WTC11 (cell line): ENCODE results near the gene AMPD3. TPM values are rescaled to one million over a fixed set of nuclear protein-coding genes. Genes with fewer than 3 reads are reported as not detected.
A peak's percentile ranks its signal among the peaks of the same experiment; 100 is the strongest.

Experiments
- ATF1 ChIP-seq: sonication (generic); formaldehyde crosslinking; IDR thresholded peaks from 2 replicates; pipeline ENCODE4 v1.8.1; 2023; ENCODE audit warnings: mild to moderate bottlenecking, moderate library complexity, missing genetic modification reagents
- CBFB ChIP-seq: sonication (generic); formaldehyde crosslinking; IDR thresholded peaks from 2 replicates; pipeline ENCODE4 v1.8.1; 2022; ENCODE audit warnings: mild to moderate bottlenecking, low read depth, missing genetic modification reagents
- CREM ChIP-seq: sonication (generic); formaldehyde crosslinking; IDR thresholded peaks from 2 replicates; pipeline ENCODE4 v1.8.1; 2022; ENCODE audit warnings: mild to moderate bottlenecking, missing genetic modification reagents, moderate library complexity
- ETV6 ChIP-seq: sonication (generic); formaldehyde crosslinking; IDR thresholded peaks from 2 replicates; pipeline ENCODE4 v1.8.1; 2022; ENCODE audit warnings: mild to moderate bottlenecking, missing genetic modification reagents
- FOXK1 ChIP-seq: sonication (generic); formaldehyde crosslinking; IDR thresholded peaks from 2 replicates; pipeline ENCODE4 v1.8.0; 2022; ENCODE audit warnings: mild to moderate bottlenecking, moderate library complexity, missing genetic modification reagents
- FOXP1 ChIP-seq: sonication (generic); formaldehyde crosslinking; IDR thresholded peaks from 2 replicates; pipeline ENCODE4 v1.8.0; 2022; ENCODE audit warnings: missing genetic modification reagents, mild to moderate bottlenecking, moderate library complexity, borderline replicate concordance
- GABPB1 ChIP-seq: sonication (generic); formaldehyde crosslinking; IDR thresholded peaks from 2 replicates; pipeline ENCODE4 v1.8.1; 2023; ENCODE audit warnings: mild to moderate bottlenecking, missing genetic modification reagents
- IRF2 ChIP-seq: sonication (generic); formaldehyde crosslinking; IDR thresholded peaks from 2 replicates; pipeline ENCODE4 v1.8.0; 2022; ENCODE audit warnings: low read depth, missing genetic modification reagents, borderline replicate concordance
- JUN ChIP-seq: sonication (generic); formaldehyde crosslinking; IDR thresholded peaks from 2 replicates; pipeline ENCODE4 v1.8.0; 2023; ENCODE audit warnings: mild to moderate bottlenecking, missing genetic modification reagents
- SMAD3 ChIP-seq: sonication (generic); formaldehyde crosslinking; IDR thresholded peaks from 2 replicates; pipeline ENCODE4 v1.8.0; 2022; ENCODE audit warnings: missing genetic modification reagents, mild to moderate bottlenecking, borderline replicate concordance
- SMAD4 ChIP-seq: sonication (generic); formaldehyde crosslinking; IDR thresholded peaks from 2 replicates; pipeline ENCODE4 v1.8.0; 2022; ENCODE audit warnings: mild to moderate bottlenecking, missing genetic modification reagents
- TCF7 ChIP-seq: sonication (generic); formaldehyde crosslinking; IDR thresholded peaks from 2 replicates; pipeline ENCODE4 v1.8.0; 2022; ENCODE audit warnings: mild to moderate bottlenecking, low read depth, missing genetic modification reagents, moderate library complexity
- ZNF121 ChIP-seq: sonication (generic); formaldehyde crosslinking; IDR thresholded peaks from 2 replicates; pipeline ENCODE4 v1.8.0; 2023; ENCODE audit warnings: missing genetic modification reagents
- ZNF138 ChIP-seq: sonication (generic); formaldehyde crosslinking; conservative IDR thresholded peaks from 2 replicates; pipeline ENCODE4 v1.8.1; 2022; ENCODE audit warnings: mild to moderate bottlenecking, moderate library complexity, missing genetic modification reagents
- ZNF219 ChIP-seq: sonication (generic); formaldehyde crosslinking; IDR thresholded peaks from 2 replicates; pipeline ENCODE4 v1.8.0; 2023; ENCODE audit warnings: missing genetic modification reagents, mild to moderate bottlenecking, borderline replicate concordance
- ZNF232 ChIP-seq: sonication (generic); formaldehyde crosslinking; IDR thresholded peaks from 2 replicates; pipeline ENCODE4 v1.8.0; 2022; ENCODE audit warnings: mild to moderate bottlenecking, missing genetic modification reagents
- ZNF263 ChIP-seq: sonication (generic); formaldehyde crosslinking; IDR thresholded peaks from 2 replicates; pipeline ENCODE4 v1.8.1; 2022; ENCODE audit warnings: low read depth, mild to moderate bottlenecking, moderate library complexity, missing genetic modification reagents
- total RNA-seq: library from RNA; stranded (reverse); gene quantifications from 3 replicates; pipeline ENCODE4 v1.2.3, GENCODE V29; 2021
- TF ChIP-seq, protein P1 (sequence below): sonication (generic); formaldehyde crosslinking; IDR thresholded peaks from 2 replicates; pipeline ENCODE4 v1.8.1; 2023; ENCODE audit warnings: mild to moderate bottlenecking, missing genetic modification reagents
- TF ChIP-seq, protein P2 (sequence below): sonication (generic); formaldehyde crosslinking; IDR thresholded peaks from 2 replicates; pipeline ENCODE4 v1.8.0; 2022; ENCODE audit warnings: mild to moderate bottlenecking, missing genetic modification reagents
- TF ChIP-seq, protein P3 (sequence below): sonication (generic); formaldehyde crosslinking; IDR thresholded peaks from 2 replicates; pipeline ENCODE4 v1.8.0; 2022; ENCODE audit warnings: mild to moderate bottlenecking, missing genetic modification reagents
- TF ChIP-seq, protein P4 (sequence below): sonication (generic); formaldehyde crosslinking; IDR thresholded peaks from 2 replicates; pipeline ENCODE4 v1.8.1; 2022; ENCODE audit warnings: low read depth, missing genetic modification reagents, borderline replicate concordance
- TF ChIP-seq, protein P5 (sequence below): sonication (generic); formaldehyde crosslinking; IDR thresholded peaks from 2 replicates; pipeline ENCODE4 v1.8.1; 2022; ENCODE audit warnings: mild to moderate bottlenecking, moderate library complexity, missing genetic modification reagents
- TF ChIP-seq, protein P6 (sequence below): sonication (generic); formaldehyde crosslinking; IDR thresholded peaks from 2 replicates; pipeline ENCODE4 v1.8.1; 2023; ENCODE audit warnings: mild to moderate bottlenecking, missing genetic modification reagents, moderate library complexity
- TF ChIP-seq, protein P7 (sequence below): sonication (generic); formaldehyde crosslinking; IDR thresholded peaks from 2 replicates; pipeline ENCODE4 v1.8.1; 2023; ENCODE audit warnings: mild to moderate bottlenecking, missing genetic modification reagents, moderate library complexity
- TF ChIP-seq, protein P8 (sequence below): sonication (generic); formaldehyde crosslinking; IDR thresholded peaks from 2 replicates; pipeline ENCODE4 v1.8.0; 2023; ENCODE audit warnings: mild to moderate bottlenecking, missing genetic modification reagents
- TF ChIP-seq, protein P9 (sequence below): fragments of 250-450 bp; sonication (Bioruptor Pico); IDR thresholded peaks from 2 replicates; pipeline ENCODE4 v1.8.0; 2021; ENCODE audit warnings: mild to moderate bottlenecking

Gene AMPD3
- total RNA-seq, 1 experiment from 2014 or later, result 6.4 TPM

DNA sequence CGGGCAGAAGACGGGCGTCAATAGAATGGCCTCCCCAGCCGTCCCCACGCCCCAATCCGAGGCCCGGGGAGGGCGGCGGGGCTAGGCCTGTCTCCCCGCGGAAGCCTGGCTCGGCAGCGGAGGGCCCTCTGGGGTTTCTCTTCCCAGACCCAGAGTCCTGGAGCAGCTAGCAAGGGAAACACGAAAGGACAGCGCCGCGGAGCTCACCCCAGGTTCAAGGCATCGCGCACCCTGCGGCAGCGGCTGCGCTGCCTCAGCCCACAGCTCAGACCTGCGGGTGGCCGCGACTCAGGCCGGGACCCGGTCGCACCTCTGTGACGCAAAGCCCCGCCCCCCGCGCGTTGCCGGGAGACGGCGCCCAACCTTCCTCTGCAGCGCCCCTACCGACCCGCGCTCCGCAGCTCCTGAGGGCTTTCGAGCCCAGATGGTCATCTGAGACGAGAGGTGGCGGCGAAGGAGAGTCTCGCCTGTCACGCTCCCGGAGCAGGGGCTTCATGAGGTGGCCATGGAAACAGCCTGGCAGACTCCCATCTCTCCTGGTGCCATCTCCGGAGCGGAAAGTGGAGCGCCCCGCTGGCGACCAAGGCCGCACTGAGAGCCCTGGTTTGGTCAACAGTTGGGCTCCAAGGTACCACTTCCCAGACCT lies 86.0 kb downstream of the AMPD3 start, which contains the start of gene RNF141 (continued):
- TF ChIP-seq CREM (CRISPR knock-in tag) (peak; percentile 98), TCF7 (CRISPR knock-in tag) (no peak), CBFB (peak; percentile 85; the same call in 1 of the 2 replicates), ZNF121 (CRISPR knock-in tag) (no peak), SMAD4 (CRISPR knock-in tag) (no peak), JUN (CRISPR knock-in tag) (0 out of 2 replicates have a peak, but pooled peaks have one; percentile 39), FOXK1 (peak; percentile 81), ZNF219 (CRISPR knock-in tag) (no peak), ZNF138 (CRISPR knock-in tag) (no peak), ETV6 (peak; percentile 88; the same call in 1 of the 2 replicates), ZNF263 (0 out of 2 replicates have a peak, but pooled peaks have one; percentile 31), FOXP1 (CRISPR knock-in tag) (peak; percentile 87), ATF1 (peak; percentile 74; the same call in 1 of the 2 replicates), IRF2 (no peak), GABPB1 (CRISPR knock-in tag) (peak; percentile 61; the same call in 1 of the 2 replicates), ZNF232 (CRISPR knock-in tag) (0 out of 2 replicates have a peak, but pooled peaks have one; percentile 49), SMAD3 (CRISPR knock-in tag) (0 out of 2 replicates have a peak, but pooled peaks have one; percentile 67)
- TF ChIP-seq, protein P1, sequence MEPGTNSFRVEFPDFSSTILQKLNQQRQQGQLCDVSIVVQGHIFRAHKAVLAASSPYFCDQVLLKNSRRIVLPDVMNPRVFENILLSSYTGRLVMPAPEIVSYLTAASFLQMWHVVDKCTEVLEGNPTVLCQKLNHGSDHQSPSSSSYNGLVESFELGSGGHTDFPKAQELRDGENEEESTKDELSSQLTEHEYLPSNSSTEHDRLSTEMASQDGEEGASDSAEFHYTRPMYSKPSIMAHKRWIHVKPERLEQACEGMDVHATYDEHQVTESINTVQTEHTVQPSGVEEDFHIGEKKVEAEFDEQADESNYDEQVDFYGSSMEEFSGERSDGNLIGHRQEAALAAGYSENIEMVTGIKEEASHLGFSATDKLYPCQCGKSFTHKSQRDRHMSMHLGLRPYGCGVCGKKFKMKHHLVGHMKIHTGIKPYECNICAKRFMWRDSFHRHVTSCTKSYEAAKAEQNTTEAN (CRISPR knock-in tag), result 0 out of 2 replicates have a peak, but pooled peaks have one; percentile 69
- TF ChIP-seq, protein P2, sequence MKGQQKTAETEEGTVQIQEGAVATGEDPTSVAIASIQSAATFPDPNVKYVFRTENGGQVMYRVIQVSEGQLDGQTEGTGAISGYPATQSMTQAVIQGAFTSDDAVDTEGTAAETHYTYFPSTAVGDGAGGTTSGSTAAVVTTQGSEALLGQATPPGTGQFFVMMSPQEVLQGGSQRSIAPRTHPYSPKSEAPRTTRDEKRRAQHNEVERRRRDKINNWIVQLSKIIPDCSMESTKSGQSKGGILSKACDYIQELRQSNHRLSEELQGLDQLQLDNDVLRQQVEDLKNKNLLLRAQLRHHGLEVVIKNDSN, result 0 out of 2 replicates have a peak, but pooled peaks have one; percentile 6
- TF ChIP-seq, protein P3, sequence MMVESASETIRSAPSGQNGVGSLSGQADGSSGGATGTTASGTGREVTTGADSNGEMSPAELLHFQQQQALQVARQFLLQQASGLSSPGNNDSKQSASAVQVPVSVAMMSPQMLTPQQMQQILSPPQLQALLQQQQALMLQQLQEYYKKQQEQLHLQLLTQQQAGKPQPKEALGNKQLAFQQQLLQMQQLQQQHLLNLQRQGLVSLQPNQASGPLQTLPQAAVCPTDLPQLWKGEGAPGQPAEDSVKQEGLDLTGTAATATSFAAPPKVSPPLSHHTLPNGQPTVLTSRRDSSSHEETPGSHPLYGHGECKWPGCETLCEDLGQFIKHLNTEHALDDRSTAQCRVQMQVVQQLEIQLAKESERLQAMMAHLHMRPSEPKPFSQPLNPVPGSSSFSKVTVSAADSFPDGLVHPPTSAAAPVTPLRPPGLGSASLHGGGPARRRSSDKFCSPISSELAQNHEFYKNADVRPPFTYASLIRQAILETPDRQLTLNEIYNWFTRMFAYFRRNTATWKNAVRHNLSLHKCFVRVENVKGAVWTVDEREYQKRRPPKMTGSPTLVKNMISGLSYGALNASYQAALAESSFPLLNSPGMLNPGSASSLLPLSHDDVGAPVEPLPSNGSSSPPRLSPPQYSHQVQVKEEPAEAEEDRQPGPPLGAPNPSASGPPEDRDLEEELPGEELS (CRISPR knock-in tag), result peak; percentile 76; the same call in 1 of the 2 replicates
- TF ChIP-seq, protein P4, sequence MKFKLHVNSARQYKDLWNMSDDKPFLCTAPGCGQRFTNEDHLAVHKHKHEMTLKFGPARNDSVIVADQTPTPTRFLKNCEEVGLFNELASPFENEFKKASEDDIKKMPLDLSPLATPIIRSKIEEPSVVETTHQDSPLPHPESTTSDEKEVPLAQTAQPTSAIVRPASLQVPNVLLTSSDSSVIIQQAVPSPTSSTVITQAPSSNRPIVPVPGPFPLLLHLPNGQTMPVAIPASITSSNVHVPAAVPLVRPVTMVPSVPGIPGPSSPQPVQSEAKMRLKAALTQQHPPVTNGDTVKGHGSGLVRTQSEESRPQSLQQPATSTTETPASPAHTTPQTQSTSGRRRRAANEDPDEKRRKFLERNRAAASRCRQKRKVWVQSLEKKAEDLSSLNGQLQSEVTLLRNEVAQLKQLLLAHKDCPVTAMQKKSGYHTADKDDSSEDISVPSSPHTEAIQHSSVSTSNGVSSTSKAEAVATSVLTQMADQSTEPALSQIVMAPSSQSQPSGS, result no peak
- TF ChIP-seq, protein P5, sequence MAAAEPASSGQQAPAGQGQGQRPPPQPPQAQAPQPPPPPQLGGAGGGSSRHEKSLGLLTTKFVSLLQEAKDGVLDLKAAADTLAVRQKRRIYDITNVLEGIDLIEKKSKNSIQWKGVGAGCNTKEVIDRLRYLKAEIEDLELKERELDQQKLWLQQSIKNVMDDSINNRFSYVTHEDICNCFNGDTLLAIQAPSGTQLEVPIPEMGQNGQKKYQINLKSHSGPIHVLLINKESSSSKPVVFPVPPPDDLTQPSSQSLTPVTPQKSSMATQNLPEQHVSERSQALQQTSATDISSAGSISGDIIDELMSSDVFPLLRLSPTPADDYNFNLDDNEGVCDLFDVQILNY (CRISPR knock-in tag), result 0 out of 2 replicates have a peak, but pooled peaks have one; percentile 52
- TF ChIP-seq, protein P6, sequence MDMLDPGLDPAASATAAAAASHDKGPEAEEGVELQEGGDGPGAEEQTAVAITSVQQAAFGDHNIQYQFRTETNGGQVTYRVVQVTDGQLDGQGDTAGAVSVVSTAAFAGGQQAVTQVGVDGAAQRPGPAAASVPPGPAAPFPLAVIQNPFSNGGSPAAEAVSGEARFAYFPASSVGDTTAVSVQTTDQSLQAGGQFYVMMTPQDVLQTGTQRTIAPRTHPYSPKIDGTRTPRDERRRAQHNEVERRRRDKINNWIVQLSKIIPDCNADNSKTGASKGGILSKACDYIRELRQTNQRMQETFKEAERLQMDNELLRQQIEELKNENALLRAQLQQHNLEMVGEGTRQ (CRISPR knock-in tag), result no peak; the same call in 1 of the 2 replicates
- TF ChIP-seq, protein P7, sequence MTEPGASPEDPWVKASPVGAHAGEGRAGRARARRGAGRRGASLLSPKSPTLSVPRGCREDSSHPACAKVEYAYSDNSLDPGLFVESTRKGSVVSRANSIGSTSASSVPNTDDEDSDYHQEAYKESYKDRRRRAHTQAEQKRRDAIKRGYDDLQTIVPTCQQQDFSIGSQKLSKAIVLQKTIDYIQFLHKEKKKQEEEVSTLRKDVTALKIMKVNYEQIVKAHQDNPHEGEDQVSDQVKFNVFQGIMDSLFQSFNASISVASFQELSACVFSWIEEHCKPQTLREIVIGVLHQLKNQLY (CRISPR knock-in tag), result no peak
- TF ChIP-seq, protein P8, sequence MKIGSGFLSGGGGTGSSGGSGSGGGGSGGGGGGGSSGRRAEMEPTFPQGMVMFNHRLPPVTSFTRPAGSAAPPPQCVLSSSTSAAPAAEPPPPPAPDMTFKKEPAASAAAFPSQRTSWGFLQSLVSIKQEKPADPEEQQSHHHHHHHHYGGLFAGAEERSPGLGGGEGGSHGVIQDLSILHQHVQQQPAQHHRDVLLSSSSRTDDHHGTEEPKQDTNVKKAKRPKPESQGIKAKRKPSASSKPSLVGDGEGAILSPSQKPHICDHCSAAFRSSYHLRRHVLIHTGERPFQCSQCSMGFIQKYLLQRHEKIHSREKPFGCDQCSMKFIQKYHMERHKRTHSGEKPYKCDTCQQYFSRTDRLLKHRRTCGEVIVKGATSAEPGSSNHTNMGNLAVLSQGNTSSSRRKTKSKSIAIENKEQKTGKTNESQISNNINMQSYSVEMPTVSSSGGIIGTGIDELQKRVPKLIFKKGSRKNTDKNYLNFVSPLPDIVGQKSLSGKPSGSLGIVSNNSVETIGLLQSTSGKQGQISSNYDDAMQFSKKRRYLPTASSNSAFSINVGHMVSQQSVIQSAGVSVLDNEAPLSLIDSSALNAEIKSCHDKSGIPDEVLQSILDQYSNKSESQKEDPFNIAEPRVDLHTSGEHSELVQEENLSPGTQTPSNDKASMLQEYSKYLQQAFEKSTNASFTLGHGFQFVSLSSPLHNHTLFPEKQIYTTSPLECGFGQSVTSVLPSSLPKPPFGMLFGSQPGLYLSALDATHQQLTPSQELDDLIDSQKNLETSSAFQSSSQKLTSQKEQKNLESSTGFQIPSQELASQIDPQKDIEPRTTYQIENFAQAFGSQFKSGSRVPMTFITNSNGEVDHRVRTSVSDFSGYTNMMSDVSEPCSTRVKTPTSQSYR (CRISPR knock-in tag), result peak; percentile 71; the same call in 1 of the 2 replicates
- TF ChIP-seq, protein P9, sequence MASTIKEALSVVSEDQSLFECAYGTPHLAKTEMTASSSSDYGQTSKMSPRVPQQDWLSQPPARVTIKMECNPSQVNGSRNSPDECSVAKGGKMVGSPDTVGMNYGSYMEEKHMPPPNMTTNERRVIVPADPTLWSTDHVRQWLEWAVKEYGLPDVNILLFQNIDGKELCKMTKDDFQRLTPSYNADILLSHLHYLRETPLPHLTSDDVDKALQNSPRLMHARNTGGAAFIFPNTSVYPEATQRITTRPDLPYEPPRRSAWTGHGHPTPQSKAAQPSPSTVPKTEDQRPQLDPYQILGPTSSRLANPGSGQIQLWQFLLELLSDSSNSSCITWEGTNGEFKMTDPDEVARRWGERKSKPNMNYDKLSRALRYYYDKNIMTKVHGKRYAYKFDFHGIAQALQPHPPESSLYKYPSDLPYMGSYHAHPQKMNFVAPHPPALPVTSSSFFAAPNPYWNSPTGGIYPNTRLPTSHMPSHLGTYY, result no peak
